ENCODE results near the gene PTPRB.
"Not testable (repeated sequence)": the region's sequence is repeated elsewhere in the genome, so short reads cannot be mapped to it uniquely, and the experiment has no call there.

The PTPRB gene

GRCh38 chr12:70535896-70536374, 101.3 kb downstream of the PTPRB start:
- no peak for DNase-seq

DNA sequence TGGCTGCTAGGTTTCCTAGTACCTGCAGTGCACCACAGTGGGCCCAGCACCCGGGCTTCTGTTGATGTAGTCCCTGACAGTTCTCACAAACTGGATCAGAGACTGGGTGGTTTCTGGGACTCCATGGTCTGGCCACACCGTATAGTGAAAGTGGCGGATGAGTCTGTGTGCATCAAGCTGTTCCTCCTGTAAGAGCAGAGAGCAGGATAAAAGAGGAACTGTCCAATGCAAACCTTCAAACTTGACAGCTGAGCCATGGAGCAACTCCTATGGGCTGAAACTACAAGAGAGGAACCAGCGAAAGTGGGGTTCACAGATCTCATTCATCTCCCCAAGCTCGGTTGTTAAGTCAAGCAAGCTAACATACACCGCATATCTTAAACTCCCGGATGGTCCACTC, 102.8 kb downstream of the PTPRB start:
- no peak for DNase-seq

- DNase-seq, result no peak
These were observed 107.6 kb downstream of the PTPRB start for GRCh38 chr12:70529647-70530046.

DNA sequence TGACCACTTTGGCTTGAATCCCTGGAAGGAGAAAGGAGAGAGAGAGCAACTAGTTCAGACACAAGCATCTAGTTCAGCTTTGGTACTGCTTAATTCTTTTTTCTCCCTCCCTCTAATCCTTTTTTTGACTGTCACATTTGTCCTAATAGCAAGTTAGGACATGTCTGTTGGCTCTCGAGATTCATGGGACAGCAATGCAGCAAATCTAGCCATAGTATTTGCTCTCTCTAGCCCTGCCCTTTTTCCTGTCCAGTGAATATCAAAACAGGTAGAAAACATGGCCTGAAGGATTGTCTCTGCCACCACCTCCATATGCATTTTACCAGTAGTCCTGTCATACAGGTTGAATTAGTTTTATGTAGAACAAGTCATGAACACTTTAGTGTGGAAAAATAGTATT, 116.4 kb downstream of the PTPRB start:
- DNase-seq, result no peak

- DNase-seq, result no peak
These were observed 123.8 kb downstream of the PTPRB start for GRCh38 chr12:70513426-70513825.

DNA sequence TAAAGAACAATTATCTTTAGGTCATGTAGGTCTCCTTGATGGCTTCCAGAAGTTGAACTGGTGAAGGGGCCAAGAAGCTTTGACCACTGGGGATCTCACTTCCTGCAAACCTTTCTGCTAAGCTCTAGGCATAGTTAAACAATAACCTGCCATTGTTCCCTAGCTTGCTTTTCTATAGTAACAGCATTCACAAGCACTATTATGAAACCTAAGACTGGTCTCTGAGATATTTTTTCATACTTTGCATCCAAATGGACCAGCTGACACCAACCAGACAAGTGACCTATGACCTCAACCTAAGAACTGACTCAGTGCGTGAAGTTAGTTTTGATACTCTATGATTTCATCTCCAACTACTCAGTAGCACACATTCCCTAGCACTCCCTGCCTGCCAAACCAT, 129.1 kb downstream of the PTPRB start:
- DNase-seq, result no peak

- no peak for DNase-seq
These were observed 129.8 kb downstream of the PTPRB start for GRCh38 chr12:70507442-70507841.

DNA sequence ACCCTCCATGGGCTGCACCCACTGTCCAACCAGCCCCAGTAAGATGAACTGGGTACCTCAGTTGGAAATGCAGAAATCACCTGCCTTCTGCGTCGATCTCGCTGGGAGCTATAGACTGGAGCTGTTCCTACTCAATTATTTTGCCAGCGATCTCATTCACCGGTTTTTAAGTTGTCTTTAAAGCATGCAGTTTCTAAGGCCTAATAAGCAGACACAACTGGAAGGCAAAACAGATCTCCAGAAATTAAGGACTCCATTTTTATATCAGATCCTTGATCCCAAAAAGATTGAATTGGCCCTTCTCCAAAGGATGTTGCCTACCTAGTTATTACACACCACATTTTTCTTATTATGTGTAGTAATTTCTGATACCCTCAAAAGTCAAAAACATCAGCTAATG, 139.7 kb downstream of the PTPRB start:
- no peak for DNase-seq

- DNase-seq, result not testable (repeated sequence)
These were observed 144.3 kb downstream of the PTPRB start for GRCh38 chr12:70492904-70493303.

- not testable (repeated sequence) for DNase-seq
These were observed 146.3 kb downstream of the PTPRB start for GRCh38 chr12:70490928-70491327.

DNA sequence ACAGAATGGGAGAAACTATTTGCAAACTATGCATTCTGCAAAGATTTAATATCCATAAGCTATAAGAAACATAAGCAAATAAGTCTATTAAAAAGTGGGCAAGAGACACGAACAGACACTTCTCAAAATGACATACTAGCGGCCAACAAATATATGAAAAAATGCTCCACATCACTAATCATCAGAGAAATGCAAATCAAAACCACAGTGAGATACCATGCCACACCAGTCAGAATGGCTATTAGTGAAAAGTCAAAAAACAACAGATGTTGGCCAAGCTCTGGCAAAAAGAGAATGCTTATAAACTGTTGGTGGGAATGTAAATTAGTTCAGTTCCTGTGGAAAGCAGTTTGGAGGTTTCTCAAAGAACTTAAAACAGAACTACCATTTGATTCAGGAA, 149.8 kb downstream of the PTPRB start:
- no peak for DNase-seq

DNA sequence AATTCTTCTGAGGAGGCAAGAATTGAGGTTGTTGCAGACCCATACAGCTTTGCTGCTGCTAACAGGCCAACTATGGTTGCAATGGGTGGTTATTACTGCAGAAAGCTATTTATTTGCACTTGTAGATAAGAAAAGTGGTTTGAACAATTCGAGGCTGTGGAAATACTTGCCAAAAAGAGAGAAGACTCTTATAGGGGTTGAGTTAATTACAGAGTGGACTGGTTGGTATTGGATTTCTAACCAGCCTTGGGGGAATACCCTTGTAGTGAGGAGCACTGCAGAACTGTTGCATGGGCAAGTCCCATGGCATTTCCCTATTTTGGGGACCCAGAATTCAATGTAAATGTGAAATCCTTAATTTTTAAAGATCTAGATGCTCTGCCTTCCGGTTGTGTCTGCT, 150.6 kb downstream of the PTPRB start:
- no peak for DNase-seq

GRCh38 chr12:70485704-70486103, 151.5 kb downstream of the PTPRB start:
- DNase-seq, result no peak

GRCh38 chr12:70484464-70484863, 152.8 kb downstream of the PTPRB start:
- DNase-seq, result no peak

GRCh38 chr12:70482764-70483163, 154.5 kb downstream of the PTPRB start:
- no peak for DNase-seq

DNA sequence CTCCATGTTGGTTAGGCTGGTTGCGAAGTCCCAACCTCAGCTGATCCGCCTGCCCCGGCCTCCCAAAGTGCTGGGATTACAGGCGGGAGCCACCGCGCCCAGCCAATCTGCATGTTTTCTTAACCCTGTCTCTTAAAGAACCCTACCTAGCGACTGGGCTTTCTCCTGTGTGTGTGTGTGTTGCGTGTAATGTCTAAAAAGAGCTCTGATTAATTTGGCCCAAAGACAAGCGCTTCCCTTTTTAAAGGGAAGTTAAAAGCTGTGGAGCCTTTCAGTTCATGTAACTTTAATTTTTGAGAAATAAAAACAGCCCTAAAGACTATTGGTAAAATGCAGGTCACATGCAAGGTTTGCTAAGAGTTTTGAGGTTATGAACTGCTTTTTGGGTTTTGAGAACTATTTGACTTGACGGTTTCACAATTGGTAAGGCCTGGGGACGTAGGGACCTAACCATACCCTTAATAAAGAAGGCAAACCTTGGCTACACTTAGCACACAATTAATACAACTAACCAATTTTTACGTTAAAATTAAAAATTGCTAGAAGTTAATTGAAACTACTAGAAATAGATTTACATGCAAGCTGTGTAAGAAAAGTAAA, 167.9 kb downstream of the PTPRB start:
- DNase-seq, result no peak

GRCh38 chr12:70468741-70469140, 168.5 kb downstream of the PTPRB start:
- no peak for DNase-seq

DNA sequence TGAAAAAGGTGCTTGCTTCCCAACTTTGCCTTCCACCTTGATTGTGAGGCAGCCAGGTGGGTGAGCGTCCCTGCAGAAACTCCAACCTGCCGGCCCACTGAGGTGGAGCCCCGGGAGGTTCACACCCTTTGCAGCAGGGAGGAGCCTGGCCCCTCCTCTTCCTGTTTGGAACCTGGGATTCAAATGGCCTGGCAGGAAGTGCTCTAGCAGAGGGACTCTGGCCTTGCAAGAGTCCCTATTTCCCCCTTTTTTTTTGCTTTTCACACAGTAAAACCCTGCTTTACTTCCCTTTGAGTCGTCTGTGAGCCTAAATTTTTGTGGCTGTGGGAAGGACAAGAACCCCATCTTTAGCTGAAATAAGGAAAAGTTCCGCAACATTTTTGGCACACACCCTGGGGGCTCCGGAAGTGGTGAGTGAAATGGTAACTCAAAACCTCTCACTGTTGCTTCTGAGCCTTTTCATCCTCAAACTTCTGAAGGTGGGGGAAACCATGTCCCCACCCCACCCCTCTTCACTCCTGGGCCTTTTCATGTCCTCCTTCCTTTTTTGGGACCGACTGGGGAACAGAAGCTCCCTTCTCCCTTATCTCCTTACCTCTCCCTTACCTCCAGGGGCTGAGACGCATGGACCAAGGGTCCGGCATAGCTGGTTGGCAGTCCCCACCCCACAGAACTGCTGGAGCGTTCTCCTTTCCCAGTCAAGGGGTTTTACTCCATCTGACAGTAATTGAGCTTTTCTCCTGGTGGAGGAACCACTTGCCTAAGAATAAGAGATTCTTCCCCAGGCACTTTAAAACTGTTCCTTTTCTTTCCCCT, 169.1 kb downstream of the PTPRB start:
- DNase-seq, result no peak

- DNase-seq, result no peak
These were observed 169.8 kb downstream of the PTPRB start for GRCh38 chr12:70467476-70467875.

GRCh38 chr12:70466753-70467152, 170.5 kb downstream of the PTPRB start:
- no peak for DNase-seq

Measured in activated gamma-delta T cell (primary cell).